Neutrophil (primary cell): ENCODE data around the gene MYBPC1.
A peak's percentile ranks its signal among the peaks of the same experiment; 100 is the strongest.

Experiments used
- H3K27ac ChIP-seq: fragments of 200-600 bp; sonication (generic); 2 replicates; pipeline ENCODE4 v1.5.1; 2016; ENCODE audit warnings: mild to moderate bottlenecking, moderate library complexity
- H3K27me3 ChIP-seq: fragments of 200-600 bp; sonication (generic); 2 replicates; pipeline ENCODE4 v1.6.0; 2016; ENCODE audit warnings: mild to moderate bottlenecking
- H3K36me3 ChIP-seq: fragments of 200-600 bp; sonication (generic); 2 replicates; pipeline ENCODE4 v1.5.1; 2017
- H3K4me1 ChIP-seq, 2 experiments: fragments of 200-600 bp in 1 of 2; sonication (generic) in 1 of 2; 1 replicate in 1 of 2; 2 replicates in 1 of 2; pipeline versions ENCODE4 v1.5.1 to v1.6.1; 2013 to 2016; ENCODE audit warnings: low read depth in 1 of 2, low read length in 1 of 2, mild to moderate bottlenecking in 1 of 2, moderate library complexity in 1 of 2; ENCODE audit not compliant: control insufficient read depth in 1 of 2, insufficient read depth in 1 of 2
- H3K4me3 ChIP-seq, 2 experiments: fragments of 200-600 bp in 1 of 2; sonication (generic) in 1 of 2; 1 replicate in 1 of 2; 2 replicates in 1 of 2; pipeline ENCODE4 v1.5.1; 2013 to 2016; ENCODE audit warnings: low read depth in 1 of 2, low read length in 1 of 2, mild to moderate bottlenecking in 1 of 2, moderate library complexity in 1 of 2
- H3K9me3 ChIP-seq: fragments of 200-600 bp; sonication (generic); 2 replicates; pipeline ENCODE4 v1.5.1; 2016
- CTCF ChIP-seq: fragments of 200-600 bp; sonication (generic); IDR thresholded peaks from 2 replicates; pipeline ENCODE4 v1.5.1; 2016; ENCODE audit warnings: antibody characterized with exemption

MYBPC1 gene

GRCh38 chr12:101706403-101706802 is 111.6 kb downstream of the MYBPC1 start:
- no peak for TF ChIP-seq CTCF
- H3K4me3 ChIP-seq = no peak overlapping the region
- H3K36me3 ChIP-seq = no peaks in the 10 kb centered on the region
- H3K27ac ChIP-seq = no peak overlapping the region
- H3K4me1 ChIP-seq = no peaks in the 10 kb centered on the region
- no peaks in the 10 kb centered on the region for H3K9me3 ChIP-seq
- H3K27me3 ChIP-seq = no peaks in the 10 kb centered on the region

GRCh38 chr12:101707131-101707782 is 112.5 kb downstream of the MYBPC1 start:
- no peaks in the 10 kb centered on the region for H3K9me3 ChIP-seq
- no peaks in the 10 kb centered on the region for H3K27me3 ChIP-seq
- H3K36me3 ChIP-seq = no peaks in the 10 kb centered on the region
- no peaks in the 10 kb centered on the region for H3K4me1 ChIP-seq
- TF ChIP-seq CTCF = no peak
- H3K27ac ChIP-seq = peak overlapping the region; percentile 19
- H3K4me3 ChIP-seq = no peak overlapping the region

GRCh38 chr12:101710288-101710687 is 115.5 kb downstream of the MYBPC1 start:
- TF ChIP-seq CTCF = no peak
- Histone ChIP-seq H3K27me3 (no peaks in the 10 kb centered on the region), H3K36me3 (no peaks in the 10 kb centered on the region), H3K9me3 (no peaks in the 10 kb centered on the region), H3K4me1 (peaks cover 2 to 9% of the 10 kb centered on the region in 2 experiments), H3K27ac (no peak overlapping the region), H3K4me3 (no peak overlapping the region)

- peaks cover 3% of the 10 kb centered on the region for H3K36me3 ChIP-seq
- TF ChIP-seq CTCF = no peak
- H3K9me3 ChIP-seq = no peaks in the 10 kb centered on the region
- H3K4me1 ChIP-seq = peaks cover 2 to 11% of the 10 kb centered on the region in 2 experiments
- no peak overlapping the region for H3K27ac ChIP-seq
- H3K27me3 ChIP-seq = no peaks in the 10 kb centered on the region
- no peak overlapping the region for H3K4me3 ChIP-seq
Observed at GRCh38 chr12:101713059-101713682, 118.4 kb downstream of the MYBPC1 start.

- TF ChIP-seq CTCF = no peak
- no peaks in the 10 kb centered on the region for H3K27me3 ChIP-seq
- H3K27ac ChIP-seq = no peak overlapping the region
- H3K4me1 ChIP-seq = peaks cover 2 to 11% of the 10 kb centered on the region in 2 experiments
- no peak overlapping the region for H3K4me3 ChIP-seq
- peaks cover 5% of the 10 kb centered on the region for H3K36me3 ChIP-seq
- no peaks in the 10 kb centered on the region for H3K9me3 ChIP-seq
Observed at GRCh38 chr12:101713930-101714329, 119.2 kb downstream of the MYBPC1 start.
